ENCODE results near the gene LARGE1. TPM values are rescaled to one million over a fixed set of nuclear protein-coding genes. Genes with fewer than 3 reads are reported as not detected.

Gene LARGE1
- total RNA-seq, 4 donors from 2014 or later = 11.8 to 33.2 (median 22.6) TPM

DNA sequence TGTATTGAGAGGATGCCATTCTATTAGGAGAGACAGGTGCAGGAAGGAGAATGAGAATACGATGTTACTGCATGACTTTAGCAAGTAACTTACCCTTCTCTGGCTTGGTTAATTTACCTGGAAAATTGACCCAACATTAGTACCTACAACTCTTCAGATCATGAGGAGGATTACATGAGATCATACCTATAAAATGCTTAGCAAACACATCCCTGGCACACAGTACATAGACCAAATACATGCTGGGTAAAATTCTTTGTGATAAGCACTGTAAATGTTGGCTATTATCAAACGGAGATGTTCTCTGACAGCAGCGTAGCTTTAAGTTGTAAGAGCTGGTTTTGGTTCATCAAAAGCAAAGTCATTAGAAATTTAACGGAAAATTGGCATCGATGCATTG lies 28.8 kb downstream of the LARGE1 start:
- TF ChIP-seq POLR2A (IDR thresholded peaks at IDR 0.05) = no peak
- 66 to 85% methylated on average over 5 of the region's 5 CpGs for WGBS, 2 donors
- DNase-seq (ENCODE audit: low spot score in 2 of 2) = no peak
- intact Hi-C loops (cut with DNase I; ENCODE audit: low total_unique reads) = no loop called here
- H3K4me3 ChIP-seq (ENCODE audit: low read depth, poor library complexity, severe bottlenecking) = no peak overlapping the region

DNA sequence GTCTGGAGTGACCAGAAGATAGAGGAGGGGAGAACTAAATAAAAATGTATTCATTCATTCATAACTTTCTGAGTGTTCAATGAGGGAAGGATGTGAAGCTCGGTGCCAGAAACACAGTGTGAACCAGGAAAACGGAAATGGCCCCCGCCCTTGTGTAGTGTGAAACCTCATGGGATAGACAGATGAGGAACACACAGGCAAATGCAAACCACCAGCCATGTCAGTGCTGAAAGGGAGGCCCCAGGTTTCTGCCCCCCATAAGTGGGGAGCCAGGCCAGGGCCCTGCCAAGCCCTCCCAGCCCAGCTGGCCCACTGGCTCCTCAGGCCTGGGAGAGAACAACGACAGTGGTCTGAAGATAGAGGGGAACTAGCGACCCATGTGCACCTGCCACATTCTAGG lies 30.5 kb downstream of the LARGE1 start:
- no peak for TF ChIP-seq POLR2A (IDR thresholded peaks at IDR 0.05)
- TF ChIP-seq, protein P1, sequence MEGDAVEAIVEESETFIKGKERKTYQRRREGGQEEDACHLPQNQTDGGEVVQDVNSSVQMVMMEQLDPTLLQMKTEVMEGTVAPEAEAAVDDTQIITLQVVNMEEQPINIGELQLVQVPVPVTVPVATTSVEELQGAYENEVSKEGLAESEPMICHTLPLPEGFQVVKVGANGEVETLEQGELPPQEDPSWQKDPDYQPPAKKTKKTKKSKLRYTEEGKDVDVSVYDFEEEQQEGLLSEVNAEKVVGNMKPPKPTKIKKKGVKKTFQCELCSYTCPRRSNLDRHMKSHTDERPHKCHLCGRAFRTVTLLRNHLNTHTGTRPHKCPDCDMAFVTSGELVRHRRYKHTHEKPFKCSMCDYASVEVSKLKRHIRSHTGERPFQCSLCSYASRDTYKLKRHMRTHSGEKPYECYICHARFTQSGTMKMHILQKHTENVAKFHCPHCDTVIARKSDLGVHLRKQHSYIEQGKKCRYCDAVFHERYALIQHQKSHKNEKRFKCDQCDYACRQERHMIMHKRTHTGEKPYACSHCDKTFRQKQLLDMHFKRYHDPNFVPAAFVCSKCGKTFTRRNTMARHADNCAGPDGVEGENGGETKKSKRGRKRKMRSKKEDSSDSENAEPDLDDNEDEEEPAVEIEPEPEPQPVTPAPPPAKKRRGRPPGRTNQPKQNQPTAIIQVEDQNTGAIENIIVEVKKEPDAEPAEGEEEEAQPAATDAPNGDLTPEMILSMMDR (IDR thresholded peaks at IDR 0.05) = no peak
- no peak for DNase-seq (ENCODE audit: low spot score in 2 of 2)
- no peak overlapping the region for H3K4me3 ChIP-seq (ENCODE audit: low read depth, poor library complexity, severe bottlenecking)
- WGBS, 2 donors = 55 to 82% methylated on average over 5 of the region's 5 CpGs
- intact Hi-C loops (cut with DNase I; ENCODE audit: low total_unique reads) = no loop called here

DNA sequence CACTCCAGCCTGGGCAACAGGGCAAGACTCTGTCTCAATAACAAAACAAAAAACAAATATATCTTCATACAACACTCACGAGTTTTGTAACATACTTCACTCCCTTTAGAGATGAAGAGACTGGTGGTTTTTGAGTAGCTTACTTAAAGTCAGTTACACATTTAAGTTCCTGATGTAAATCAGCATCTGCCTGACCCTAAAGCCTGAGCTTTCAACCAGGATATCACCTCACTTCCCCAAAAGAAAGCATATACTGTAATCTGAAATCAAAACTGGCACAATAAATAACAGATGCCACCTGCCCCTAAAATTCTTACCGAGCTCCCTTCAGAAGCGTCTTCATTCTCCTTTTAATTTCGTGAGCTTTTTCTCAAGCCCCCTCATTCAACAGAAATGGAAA lies 31.5 kb downstream of the LARGE1 start:
- no peak for TF ChIP-seq POLR2A (IDR thresholded peaks at IDR 0.05)
- TF ChIP-seq, protein P1 (IDR thresholded peaks at IDR 0.05) = no peak
- DNase-seq (ENCODE audit: low spot score in 2 of 2) = no peak
- 81 to 84% methylated on average over 4 of the region's 4 CpGs for WGBS, 2 donors
- H3K4me3 ChIP-seq (ENCODE audit: low read depth, poor library complexity, severe bottlenecking) = no peak overlapping the region
- intact Hi-C loops (cut with DNase I; ENCODE audit: low total_unique reads) = no loop called here

DNA sequence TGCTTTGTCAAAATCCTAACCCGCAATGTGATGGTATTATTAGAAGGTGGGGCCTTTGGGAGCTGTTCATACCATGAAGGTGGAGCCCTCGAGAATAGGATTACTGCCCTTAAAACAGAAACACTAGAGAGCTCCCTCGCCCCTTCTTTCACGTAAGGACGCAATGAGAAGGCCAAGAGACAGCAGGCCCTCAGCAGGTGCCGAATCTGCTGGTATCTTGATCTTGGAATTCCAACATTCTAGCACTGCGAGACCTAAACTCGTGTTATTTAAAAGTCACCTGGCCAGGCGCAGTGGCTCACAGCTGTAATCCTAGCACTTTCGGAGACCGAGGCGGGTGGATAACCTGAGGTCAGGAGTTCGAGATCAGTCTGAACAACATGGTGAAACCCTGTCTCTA lies 33.1 kb downstream of the LARGE1 start:
- no peak for DNase-seq (ENCODE audit: low spot score in 2 of 2)
- TF ChIP-seq POLR2A (IDR thresholded peaks at IDR 0.05) = no peak
- TF ChIP-seq, protein P1 (IDR thresholded peaks at IDR 0.05) = no peak
- 94 to 98% methylated on average over 13 of the region's 13 CpGs for WGBS, 2 donors
- no peak overlapping the region for H3K4me3 ChIP-seq (ENCODE audit: low read depth, poor library complexity, severe bottlenecking)
- intact Hi-C loops (cut with DNase I; ENCODE audit: low total_unique reads) = no loop called here

DNA sequence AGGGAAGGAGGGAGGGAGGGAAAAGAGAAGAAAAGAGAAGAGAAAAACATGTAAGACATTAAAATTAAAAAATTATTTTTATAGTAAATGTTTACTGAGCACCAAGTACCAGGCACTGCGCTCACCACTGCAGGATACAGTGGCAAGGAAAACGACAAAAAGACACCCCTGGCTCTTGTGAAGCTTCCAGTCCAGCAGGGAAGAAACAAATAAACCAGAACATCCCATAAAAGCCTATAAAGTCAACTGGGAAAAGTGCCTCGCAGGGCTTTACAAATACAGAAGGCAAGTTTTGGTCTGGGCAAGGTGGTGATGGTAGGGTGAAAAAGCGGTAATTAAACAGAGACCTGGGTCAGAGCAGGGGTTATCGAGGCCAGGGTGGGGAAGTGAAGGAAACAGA lies 33.6 kb downstream of the LARGE1 start:
- WGBS, 2 donors = 88 to 90% methylated on average over 5 of the region's 5 CpGs
- intact Hi-C loops (cut with DNase I; ENCODE audit: low total_unique reads) = no loop called here
- no peak overlapping the region for H3K4me3 ChIP-seq (ENCODE audit: low read depth, poor library complexity, severe bottlenecking)
- no peak for DNase-seq (ENCODE audit: low spot score in 2 of 2)
- TF ChIP-seq POLR2A (IDR thresholded peaks at IDR 0.05) = no peak
- TF ChIP-seq, protein P1 (IDR thresholded peaks at IDR 0.05) = no peak

DNA sequence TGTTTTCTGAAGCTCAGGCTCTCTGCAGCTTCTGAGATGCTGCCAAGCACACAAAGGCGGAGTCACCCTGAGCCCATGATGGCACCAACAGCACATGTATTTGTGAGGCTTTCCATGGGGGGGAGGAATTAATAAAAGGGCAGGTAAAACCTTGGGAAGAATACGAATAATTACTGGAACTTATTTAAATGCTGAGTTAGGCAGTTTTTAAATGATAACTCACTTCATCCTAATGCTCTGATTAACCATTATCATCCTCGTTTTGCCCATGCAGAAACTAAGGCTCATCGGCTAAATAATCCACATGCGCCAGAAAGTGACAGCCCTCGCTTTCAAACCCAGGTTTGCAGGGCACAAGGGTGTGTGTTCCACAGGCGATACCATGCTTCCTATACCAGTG lies 35.4 kb downstream of the LARGE1 start:
- no peak overlapping the region for H3K4me3 ChIP-seq (ENCODE audit: low read depth, poor library complexity, severe bottlenecking)
- intact Hi-C loops (cut with DNase I; ENCODE audit: low total_unique reads) = no loop called here
- TF ChIP-seq, protein P1 (IDR thresholded peaks at IDR 0.05) = no peak
- no peak for TF ChIP-seq POLR2A (IDR thresholded peaks at IDR 0.05)
- no peak for DNase-seq (ENCODE audit: low spot score in 2 of 2)
- 92 to 93% methylated on average over 7 of the region's 7 CpGs for WGBS, 2 donors
